ENCODE data around the gene DMRTC2.

The DMRTC2 gene

GRCh38 chr19:41894350-41894749, 49.5 kb downstream of the DMRTC2 start:
- no peak for DNase-seq

GRCh38 chr19:41895745-41896580, 51.1 kb downstream of the DMRTC2 start:
- DNase-seq, result no peak

- no peak for DNase-seq
These were observed 51.7 kb downstream of the DMRTC2 start for GRCh38 chr19:41896581-41896942.

GRCh38 chr19:41897181-41897580, 52.3 kb downstream of the DMRTC2 start:
- DNase-seq, result no peak

- DNase-seq, result no peak
These were observed 53.0 kb downstream of the DMRTC2 start for GRCh38 chr19:41897820-41898219.

- no peak for DNase-seq
These were observed 53.4 kb downstream of the DMRTC2 start for GRCh38 chr19:41898235-41898634.

All from SHP77 treated with DMSO at 0.1 percent for 48 hours (cell line).